ENCODE results near the gene CRYBA2.

GRCh38 chr2:218995972-218996711 is 2.9 kb upstream of the CRYBA2 start:
- TF ChIP-seq POLR2A (IDR thresholded peaks at IDR 0.05) (peak; percentile 68 to 86), CTCF (IDR thresholded peaks at IDR 0.05 in 4 of 5, conservative IDR thresholded peaks at IDR 0.05 in 1 of 5) (peak; percentile 59 to 96 (median 87))

Data from gastrocnemius medialis (tissue), 4 donors.